ENCODE measurements around the gene TMEM63B.

The TMEM63B gene

DNA sequence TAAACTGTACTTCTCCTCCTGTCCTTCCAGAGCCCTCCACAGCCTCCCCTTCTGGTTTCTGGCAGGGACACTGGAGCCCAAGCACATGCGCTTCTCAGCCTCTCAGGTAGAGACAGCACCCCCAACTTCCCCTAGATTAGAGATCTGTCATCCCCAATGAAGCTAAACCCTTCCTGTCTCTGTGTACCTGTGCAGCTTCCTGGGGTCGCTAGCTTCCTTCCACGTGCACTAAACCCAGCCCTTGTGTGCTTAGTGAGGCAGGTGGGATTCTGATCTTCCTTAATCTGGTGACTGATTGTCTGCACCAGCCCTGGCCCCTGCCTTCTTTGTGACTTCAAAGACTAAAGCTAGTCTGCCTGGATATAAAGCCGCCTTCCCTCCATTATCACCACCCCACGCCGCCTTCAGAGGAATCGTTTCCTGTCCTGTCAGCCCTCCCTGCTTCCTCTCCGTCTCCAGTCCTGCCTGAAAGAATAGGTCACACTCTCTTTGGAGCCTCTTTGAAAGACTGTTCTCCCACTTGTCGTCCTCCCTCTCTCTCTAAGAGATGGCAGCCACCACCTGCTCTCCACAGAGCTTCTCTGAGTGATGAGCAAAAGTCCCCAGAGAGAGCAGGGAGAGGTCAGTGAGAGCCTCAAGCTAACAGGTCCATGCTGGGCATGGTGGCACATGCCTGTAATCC lies 58.7 kb downstream of the TMEM63B start:
- TF ChIP-seq, protein P1, sequence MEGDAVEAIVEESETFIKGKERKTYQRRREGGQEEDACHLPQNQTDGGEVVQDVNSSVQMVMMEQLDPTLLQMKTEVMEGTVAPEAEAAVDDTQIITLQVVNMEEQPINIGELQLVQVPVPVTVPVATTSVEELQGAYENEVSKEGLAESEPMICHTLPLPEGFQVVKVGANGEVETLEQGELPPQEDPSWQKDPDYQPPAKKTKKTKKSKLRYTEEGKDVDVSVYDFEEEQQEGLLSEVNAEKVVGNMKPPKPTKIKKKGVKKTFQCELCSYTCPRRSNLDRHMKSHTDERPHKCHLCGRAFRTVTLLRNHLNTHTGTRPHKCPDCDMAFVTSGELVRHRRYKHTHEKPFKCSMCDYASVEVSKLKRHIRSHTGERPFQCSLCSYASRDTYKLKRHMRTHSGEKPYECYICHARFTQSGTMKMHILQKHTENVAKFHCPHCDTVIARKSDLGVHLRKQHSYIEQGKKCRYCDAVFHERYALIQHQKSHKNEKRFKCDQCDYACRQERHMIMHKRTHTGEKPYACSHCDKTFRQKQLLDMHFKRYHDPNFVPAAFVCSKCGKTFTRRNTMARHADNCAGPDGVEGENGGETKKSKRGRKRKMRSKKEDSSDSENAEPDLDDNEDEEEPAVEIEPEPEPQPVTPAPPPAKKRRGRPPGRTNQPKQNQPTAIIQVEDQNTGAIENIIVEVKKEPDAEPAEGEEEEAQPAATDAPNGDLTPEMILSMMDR (IDR thresholded peaks at IDR 0.05; ENCODE audit: insufficient read depth, low read depth, low read length, missing control alignments): no peak
- H3K4me3 ChIP-seq (ENCODE audit: low read length): no peak overlapping the region
- DNase-seq (ENCODE audit: low read depth): no peak

DNA sequence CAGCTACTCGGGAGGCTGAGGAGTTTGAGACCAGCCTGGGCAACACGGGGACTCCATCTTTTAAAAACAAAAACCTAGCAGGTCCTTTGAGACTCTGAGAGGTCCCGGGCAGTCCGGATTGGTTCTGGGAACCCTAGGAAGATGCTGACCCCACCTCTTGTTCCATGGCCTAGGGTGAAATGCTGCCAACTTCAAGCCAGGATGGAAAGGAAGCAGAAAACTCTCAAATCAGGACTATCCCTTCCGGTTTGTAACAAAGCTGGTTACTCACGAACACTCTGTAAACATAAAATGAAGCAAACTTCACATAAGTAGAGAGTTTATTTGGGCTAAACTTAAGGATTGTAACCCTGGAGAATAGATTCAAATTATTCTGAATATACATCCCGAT lies 59.3 kb downstream of the TMEM63B start:
- no peak overlapping the region for H3K4me3 ChIP-seq (ENCODE audit: low read length)
- TF ChIP-seq, protein P1 (IDR thresholded peaks at IDR 0.05; ENCODE audit: insufficient read depth, low read depth, low read length, missing control alignments): no peak
- DNase-seq (ENCODE audit: low read depth): no peak

- H3K4me3 ChIP-seq (ENCODE audit: low read length): no peak overlapping the region
- TF ChIP-seq, protein P1 (IDR thresholded peaks at IDR 0.05; ENCODE audit: insufficient read depth, low read depth, low read length, missing control alignments): no peak
- no peak for DNase-seq (ENCODE audit: low read depth)
These were observed 61.5 kb downstream of the TMEM63B start for GRCh38 chr6:44188819-44189218.

DNA sequence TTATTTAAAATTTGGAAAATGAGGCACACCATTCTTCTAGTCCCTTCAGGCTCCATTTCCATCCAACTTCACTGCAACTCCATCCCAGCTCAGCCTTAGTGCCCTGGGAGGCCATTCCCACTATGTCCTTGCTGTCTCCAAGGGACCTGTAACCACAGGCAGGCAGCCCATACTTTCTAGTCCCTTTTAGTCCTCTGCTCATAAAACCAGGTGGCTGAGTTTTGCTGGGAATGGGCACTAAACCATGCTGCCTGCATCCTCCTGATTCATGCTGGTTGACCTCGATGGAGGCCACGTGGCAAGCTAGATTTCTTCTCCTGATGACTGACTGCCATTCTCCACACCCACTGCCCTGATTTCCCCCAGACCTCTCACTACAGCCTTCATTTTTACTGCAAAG lies 61.9 kb downstream of the TMEM63B start:
- TF ChIP-seq, protein P1 (IDR thresholded peaks at IDR 0.05; ENCODE audit: insufficient read depth, low read depth, low read length, missing control alignments): no peak
- no peak for DNase-seq (ENCODE audit: low read depth)
- no peak overlapping the region for H3K4me3 ChIP-seq (ENCODE audit: low read length)

DNA sequence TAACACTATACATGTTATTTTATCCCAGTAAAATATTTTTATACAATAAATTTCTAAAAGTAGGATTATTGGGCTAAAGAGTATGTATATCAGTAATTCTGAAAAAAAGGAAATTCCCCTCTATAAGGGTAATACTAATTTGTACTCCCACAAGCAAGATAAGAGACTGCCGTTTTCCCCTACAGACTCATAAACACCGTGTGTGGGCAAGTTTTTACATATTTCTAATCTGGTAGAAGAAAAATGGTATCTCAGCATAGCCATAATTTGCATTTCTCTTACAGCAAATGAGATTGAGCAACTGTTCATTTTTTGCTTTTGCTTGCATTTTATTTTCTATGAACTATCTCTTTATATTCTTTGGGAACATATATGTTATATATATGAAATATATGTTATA lies 63.4 kb downstream of the TMEM63B start:
- no peak for DNase-seq (ENCODE audit: low read depth)
- TF ChIP-seq, protein P1 (IDR thresholded peaks at IDR 0.05; ENCODE audit: insufficient read depth, low read depth, low read length, missing control alignments): no peak
- H3K4me3 ChIP-seq (ENCODE audit: low read length): no peak overlapping the region

DNA sequence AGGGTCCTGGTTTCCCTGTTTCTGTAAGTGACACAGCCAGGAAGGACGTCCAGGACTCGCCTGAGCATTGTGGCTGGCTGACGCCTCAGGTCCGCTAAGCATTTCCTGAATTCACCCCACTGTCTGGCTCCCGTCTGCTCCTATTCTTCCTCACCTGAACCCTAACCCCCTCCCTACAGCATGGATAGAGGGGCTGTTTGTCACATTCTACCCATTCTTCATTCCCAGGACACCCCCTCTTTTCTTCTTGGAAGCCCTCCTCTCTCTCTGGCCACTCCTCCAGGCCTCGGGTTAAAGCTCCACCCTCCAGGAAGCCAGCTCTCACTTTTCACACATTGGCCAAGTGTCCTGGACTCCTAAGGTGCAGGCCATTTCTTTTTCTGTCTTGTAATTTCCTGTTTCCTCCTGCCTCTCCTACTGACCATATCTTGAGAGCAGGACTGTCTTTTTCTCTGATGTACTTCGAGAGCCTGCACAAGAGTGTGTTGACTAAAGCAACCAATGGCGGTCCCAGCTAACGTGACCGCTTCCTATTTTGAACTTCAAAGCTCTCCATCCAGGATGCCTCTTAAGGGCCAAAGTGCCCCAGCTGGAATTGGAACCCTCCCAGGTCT lies 65.2 kb downstream of the TMEM63B start:
- no peak overlapping the region for H3K4me3 ChIP-seq (ENCODE audit: low read length)
- DNase-seq (ENCODE audit: low read depth): no peak
- TF ChIP-seq, protein P1 (IDR thresholded peaks at IDR 0.05; ENCODE audit: insufficient read depth, low read depth, low read length, missing control alignments): no peak

Measured in epithelial cell of esophagus (primary cell).